Measurements from ENCODE around the gene C18orf63.

GRCh38 chr18:74283646-74284045 lies 32.0 kb upstream of the C18orf63 start:
- TF ChIP-seq CTCF (conservative IDR thresholded peaks at IDR 0.05; ENCODE audit: low read length) (no peak), EZH2phosphoT487 (IDR thresholded peaks at IDR 0.05; ENCODE audit: borderline replicate concordance) (no peak)
